Stimulated activated CD8-positive, alpha-beta memory T cell treated with anti-CD3 and anti-CD28 coated beads, Interleukin-2, amount 100 ng/mL, for 1 hour (primary cell): ENCODE data around the gene ZNF407.

ENCODE experiments used
- DNase-seq, 2 donors: peaks; one replicate each; pipeline ENCODE4 v3.0.0-alpha.2; 2020; ENCODE audit warnings: low read depth in 2 of 2

ZNF407 gene

GRCh38 chr18:74831571-74832250 is 234.0 kb downstream of the ZNF407 start:
- DNase-seq: no peak

DNA sequence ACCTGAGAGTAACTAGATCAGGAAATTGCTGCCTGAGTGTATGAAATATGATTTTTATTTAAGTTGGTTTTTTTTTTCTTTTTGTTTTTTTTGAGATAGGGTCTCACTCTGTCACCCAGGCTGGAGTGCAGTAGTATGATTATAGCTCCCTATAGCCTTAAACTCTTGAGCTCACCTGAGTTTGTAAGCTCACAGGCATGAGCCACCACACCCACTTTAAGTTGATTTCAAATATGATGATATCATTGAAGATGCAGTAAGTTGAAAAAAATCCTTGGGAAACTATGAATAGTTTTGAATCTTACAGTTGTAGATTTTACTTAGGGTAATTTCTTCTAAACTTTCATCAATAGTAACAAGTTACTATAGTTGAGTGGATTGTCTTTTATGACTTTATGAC is 234.7 kb downstream of the ZNF407 start:
- DNase-seq: no peak

DNA sequence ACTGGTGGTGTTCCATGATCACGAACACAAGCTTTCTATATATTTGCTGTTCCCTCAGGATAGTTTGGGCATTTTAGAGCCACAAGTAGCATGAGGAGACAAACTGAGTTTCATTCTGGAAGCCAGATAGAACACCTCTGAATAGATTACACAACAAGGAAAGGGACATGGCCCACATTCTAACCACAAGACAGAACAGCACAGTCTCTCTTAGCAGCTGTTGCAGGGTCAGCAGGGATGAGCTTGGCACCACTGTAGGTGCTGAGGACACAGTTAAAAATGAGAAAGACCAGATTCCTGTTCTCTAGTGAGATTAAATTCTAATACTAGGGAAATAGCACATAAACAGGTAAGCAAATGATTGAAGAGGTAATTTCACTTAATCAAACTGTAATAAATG is 235.3 kb downstream of the ZNF407 start:
- DNase-seq: no peak

DNA sequence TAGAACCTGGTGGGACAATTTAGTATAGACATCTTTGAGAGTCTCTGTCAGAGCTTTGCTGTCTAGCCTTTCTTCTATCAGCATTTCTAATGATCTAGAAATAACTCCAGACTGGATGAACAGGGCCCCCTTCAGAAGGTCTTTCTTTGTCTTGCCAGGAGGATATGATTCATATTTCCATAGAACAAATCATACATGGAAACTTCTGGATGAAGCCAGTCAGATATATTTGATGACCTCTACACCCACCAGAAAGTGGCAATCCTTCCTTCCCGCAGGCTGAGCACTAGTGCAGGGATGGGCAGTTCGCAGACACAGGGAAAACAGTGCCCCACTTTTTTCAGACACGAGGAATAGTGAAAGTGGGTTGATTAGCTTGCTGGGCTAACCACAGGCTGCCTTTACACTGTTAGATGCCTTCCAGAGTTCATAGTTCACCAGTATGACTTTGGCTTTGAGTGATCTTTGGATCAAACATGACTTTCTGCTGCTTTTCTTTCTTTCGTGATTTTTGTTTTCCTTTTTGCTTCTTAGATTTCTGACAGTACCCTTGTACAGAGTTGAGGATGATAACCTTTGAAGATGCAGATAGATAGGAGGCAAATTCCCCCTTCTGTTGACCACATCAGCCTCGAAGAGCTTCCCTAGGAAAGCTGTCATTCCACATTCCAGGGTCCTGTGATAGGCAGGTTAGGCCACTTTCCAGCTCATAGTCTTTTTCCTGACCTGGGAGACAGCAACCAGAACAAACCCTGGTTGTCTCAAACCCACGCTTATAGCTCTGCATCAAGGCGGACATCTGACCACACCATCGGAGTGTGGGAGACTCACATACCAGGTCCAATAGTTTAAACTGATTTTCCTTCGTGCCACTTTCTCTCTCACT is 237.0 kb downstream of the ZNF407 start:
- no peak for DNase-seq

DNA sequence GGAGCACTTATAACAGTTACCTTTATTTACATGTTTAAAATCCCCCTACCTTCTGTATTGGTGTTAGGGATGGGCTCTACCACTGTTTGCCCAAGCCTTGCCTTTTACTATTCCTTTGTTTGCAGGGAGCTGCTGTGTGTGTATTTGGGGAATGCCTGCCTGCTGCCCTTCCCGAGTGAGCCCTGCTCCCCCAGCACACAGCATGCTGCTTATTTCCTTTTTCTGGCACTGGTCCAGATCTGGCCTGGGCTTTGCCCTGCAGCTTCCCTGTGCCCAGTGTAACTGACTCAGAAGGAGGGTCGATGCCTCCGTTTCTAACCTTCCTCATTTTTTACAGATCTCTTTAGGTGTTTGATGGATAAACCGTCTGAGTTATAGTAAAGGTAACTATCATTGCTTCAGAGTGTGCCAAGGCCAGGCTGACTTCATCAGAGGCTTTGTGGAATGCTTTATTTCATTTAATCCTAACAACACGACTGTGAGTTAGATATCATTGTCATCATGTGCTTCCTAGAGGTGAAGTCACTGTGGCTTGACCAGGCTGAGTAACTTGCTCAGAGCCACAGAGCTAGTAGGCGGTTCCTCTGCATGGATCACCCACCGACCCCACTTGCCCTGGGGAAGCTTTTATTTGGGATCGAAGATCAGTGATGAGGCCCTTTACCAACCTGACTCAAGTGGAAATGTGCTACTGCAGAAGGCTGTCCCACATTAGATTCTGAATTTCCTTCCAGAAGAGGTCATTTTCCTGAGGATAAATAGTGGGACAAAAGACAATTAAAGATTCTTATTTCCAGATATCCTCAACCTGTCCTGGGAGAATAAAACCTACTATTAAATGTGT is 238.8 kb downstream of the ZNF407 start:
- DNase-seq: no peak

- DNase-seq: no peak
Observed at GRCh38 chr18:74840492-74841167, 243.0 kb downstream of the ZNF407 start.

GRCh38 chr18:74841248-74841647 is 243.6 kb downstream of the ZNF407 start:
- no peak for DNase-seq

DNA sequence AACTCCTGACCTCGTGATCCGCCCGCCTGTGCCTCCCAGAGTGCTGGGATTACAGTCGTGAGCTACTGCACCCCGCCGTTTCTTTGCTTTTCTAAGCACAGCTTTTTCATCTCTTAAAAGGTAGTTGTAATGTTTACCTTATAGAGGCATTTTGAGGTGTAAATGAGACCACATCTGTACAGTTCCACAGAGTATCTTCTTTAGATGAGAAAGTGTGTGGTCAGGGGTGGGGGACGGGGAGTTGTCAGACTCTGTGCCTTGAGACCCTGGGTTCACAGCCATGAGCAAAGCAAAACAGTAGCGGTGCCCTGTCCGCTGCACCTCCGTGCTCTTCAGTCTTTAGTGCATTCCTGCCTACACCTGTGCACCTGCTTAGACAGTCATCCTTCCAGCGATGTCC is 251.6 kb downstream of the ZNF407 start:
- no peak for DNase-seq

GRCh38 chr18:74856434-74856833 is 258.8 kb downstream of the ZNF407 start:
- no peak for DNase-seq

GRCh38 chr18:74856928-74857327 is 259.3 kb downstream of the ZNF407 start:
- no peak for DNase-seq

GRCh38 chr18:74857901-74858300 is 260.2 kb downstream of the ZNF407 start:
- no peak for DNase-seq

DNA sequence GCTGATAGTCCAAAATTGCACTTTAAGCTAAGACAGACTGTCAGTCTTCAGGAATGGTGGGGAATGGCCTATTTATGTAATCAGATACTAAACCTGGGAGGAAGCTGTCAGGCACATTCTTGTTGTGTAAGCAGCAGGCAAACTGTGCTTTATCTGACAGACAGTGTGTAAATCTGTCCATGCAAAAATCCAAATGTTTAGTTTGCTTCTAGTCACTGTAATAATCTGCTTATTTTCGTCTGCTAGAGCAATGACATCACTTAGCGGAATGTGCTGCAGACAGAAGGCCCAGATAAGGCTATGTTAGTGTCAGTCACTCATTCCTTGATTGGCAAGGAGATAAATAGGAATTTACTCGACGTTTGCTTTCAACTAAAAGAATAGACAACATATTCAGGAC is 263.5 kb downstream of the ZNF407 start:
- no peak for DNase-seq

DNA sequence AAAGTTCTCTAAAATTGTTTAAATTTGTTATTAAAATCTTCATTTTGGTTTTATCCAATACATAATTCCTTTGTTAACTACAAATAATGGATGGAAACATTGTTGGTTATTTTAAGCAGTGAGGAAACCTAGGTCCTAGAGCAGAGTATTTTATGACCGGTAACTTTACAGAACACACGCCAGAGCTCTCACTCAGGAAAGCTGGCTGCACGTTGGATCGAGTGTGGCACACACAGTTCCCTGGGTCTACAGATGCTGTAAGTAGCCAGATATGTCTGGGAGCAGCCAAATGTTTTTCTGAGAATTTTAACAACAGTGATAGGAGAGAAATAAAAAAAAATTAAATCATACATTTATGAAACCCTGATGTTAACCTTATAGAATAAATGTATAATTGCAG is 264.4 kb downstream of the ZNF407 start:
- DNase-seq: no peak

DNA sequence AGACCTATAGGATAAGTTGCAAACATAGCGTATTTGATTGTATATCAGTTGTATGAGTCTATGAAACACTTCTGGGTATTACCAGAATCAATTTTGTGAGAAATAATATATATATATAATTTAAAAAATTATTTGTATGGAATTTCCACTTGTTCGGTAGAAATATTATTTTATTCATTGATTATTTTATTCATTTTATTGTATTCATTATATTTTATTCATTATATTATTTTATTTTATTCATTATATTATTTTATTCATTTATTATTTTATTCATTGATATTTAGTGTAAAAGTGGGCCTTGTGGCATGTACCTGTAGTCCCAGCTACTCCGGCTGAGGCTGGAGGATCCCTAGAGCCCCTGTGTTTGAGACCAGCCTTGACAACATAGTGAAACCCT is 268.9 kb downstream of the ZNF407 start:
- no peak for DNase-seq

DNA sequence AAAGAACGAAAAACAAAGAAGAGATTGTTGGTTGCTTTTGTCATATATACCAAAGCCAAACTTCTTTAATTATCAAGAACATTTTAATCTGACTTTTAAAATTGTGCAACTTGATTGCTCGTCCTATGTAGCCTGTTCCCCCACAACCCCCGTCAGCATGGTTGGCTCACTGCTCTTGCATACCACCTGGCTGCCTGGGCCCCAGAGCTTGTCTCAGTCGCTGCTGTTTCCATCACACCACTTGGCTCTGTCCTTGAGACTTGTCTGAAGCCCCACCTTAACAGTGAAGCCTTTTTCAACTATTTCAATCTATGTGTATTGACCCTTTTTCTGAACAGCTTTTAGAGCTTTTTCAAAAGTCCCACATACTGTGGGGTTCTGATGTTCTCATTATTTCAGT is 270.8 kb downstream of the ZNF407 start:
- no peak for DNase-seq

DNA sequence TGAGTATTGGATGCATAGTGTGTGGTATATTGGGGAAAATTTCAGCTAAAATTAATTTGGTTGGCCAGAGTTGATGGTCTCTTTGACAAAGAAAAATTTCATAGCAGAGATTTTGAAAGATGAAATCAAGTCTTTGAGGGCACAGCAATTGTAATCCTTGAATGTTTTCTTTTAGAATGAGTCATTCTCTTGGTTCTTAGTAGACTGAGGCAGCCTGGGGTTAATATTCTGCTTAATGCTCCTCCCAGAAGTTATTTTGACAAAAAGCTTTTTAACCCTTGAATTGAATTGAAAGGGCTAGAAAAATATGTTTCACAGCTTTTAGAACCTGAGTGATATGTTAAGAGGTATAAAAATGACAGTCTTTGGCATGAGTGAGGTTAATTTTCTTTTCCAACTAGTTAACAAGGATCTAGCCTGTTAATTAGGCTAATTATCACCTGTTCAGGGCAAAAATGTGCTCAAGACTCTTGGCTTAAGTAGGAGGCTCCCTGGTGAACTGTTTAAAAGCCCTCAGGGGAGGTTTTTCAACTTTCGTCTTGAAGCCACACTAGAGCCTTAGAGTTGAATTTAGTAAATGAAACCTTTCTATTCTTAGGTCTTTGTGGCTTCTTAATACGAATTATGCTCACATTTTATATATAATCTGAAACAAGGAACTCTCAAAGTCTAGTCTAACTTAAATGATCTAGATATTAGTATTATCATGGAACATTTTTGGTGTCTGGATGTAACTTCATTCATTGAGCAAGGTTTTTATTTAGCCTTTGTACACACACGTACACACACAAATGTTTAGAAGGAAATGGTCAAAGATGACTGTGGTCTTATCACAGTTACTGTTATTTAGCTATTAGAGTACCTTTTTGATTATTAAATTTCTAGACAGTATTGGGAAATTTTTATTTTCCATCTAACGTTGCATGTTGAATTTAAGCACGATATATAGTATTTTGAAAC is 272.5 kb downstream of the ZNF407 start:
- DNase-seq: no peak

DNA sequence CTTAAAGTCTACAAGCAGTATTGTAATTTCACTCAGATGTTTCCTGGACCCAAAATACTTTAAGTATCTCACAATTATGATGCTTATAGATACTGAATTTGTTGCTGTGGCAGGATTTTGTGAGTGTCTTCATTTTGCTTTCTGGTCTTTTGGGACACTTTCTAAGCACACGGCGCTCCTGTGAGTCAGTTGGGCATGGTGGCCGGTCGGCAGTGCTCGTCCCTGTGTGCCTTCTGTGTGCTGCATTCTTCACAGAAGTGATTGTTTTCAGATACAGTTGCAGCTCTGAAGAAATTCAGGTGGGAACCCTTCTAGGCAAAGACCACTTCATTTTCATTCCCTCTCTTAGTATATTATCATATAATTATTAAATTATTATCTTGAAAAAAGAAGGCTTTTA is 273.3 kb downstream of the ZNF407 start:
- DNase-seq: no peak

DNA sequence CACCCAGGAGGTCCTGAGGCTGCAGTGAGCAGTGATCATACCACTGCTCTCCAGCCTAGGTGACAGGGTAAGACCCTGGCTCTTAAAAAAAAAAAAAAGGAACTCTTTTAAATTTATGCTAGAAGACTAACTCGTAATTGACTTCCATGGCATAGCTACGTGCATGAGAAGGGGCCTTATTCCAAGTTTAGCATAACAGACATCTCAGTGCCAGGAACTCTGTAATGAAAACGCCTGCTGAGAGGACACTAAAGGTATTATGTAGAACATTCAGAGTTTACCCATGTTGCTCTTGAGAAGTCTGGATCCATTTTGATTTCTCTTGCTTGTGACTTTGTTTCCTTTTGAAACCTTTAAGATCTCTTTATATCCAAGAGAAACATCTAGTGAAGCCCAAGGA is 276.0 kb downstream of the ZNF407 start:
- no peak for DNase-seq

DNA sequence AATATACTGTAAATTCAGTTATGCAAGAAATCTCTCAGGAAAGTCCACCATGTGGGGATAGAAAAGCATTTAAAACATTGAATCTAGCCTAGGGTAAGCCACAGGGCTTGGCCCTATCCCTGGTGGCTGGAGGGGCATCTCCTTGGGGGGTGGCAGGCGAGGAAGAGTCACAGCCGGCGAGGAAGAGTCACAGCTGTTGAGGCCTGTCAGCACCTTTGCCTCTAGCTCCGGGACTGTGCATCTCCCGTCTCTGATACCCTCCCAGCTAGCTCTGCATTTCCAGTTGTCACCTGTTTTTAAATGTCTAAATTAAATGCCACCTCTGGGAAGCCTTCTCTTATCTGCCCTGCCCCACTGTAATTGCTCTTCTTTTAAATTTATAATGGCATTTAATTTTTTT is 276.7 kb downstream of the ZNF407 start:
- no peak for DNase-seq

DNA sequence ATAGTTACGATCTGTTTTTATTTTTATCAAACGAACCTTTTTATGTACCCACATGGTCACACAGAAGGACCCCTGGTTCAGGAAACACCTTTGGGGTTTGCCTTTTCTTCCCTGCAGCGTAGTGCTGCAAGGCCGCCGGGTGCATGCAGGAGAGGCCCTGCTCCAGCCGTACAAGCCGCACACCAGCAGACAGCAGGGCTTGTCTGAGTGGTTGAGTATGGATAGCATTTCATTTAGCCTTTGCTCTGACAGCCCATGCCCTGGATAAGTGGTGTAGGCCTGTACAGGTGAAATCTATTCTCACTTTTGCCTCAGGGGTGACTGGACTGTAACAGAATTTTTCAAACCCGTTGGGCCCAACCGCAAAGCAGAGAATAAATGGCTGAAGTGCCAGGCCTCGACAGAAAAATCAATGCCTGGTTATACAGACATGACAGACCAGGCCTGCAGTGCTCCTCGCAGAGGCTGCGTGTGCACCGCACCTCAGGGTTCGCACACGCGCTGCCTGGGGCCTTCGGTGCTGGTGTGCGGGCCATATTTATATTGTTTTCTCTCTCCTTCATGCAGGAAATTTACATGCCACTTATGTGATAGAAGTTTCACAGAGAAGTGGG is 279.1 kb downstream of the ZNF407 start:
- DNase-seq: no peak
